ENCODE measurements around the gene TTC17. TPM values are rescaled to one million over a fixed set of nuclear protein-coding genes. Genes with fewer than 3 reads are reported as not detected.
"Not testable (repeated sequence)": the region's sequence is repeated elsewhere in the genome, so short reads cannot be mapped to it uniquely, and the experiment has no call there.

The TTC17 gene
- 40.9 TPM for total RNA-seq
- polyA plus RNA-seq, result 67.4 TPM
- long read RNA-seq, donor 1, result 0 reads
- long read RNA-seq, donor 2, result 0 reads
- long read RNA-seq, donor 3, transcript TTC17-202 (20 exons, 3,648 nt), result major isoform, 5 of 55 reads
- long read RNA-seq, donor 3, partial matches to known transcripts, result 41 of 55 reads
- long read RNA-seq, donor 3, other reads (novel, unspliced or antisense), result 5 of 55 reads
- long read RNA-seq, donor 4, partial matches to known transcripts, result 19 of 20 reads
- long read RNA-seq, donor 4, other reads (novel, unspliced or antisense), result 0 of 20 reads
- long read RNA-seq, donor 5, partial matches to known transcripts, result 71 of 87 reads
- long read RNA-seq, donor 5, other reads (novel, unspliced or antisense), result 7 of 87 reads
- long read RNA-seq, donor 6, partial matches to known transcripts, result 6 of 9 reads
- long read RNA-seq, donor 6, other reads (novel, unspliced or antisense), result 0 of 9 reads
- long read RNA-seq, donor 7, partial matches to known transcripts, result 0 of 3 reads
- long read RNA-seq, donor 7, other reads (novel, unspliced or antisense), result 0 of 3 reads
- long read RNA-seq, donor 8, partial matches to known transcripts, result 7 of 7 reads
- long read RNA-seq, donor 8, other reads (novel, unspliced or antisense), result 0 of 7 reads
- long read RNA-seq, donor 9, transcript TTC17-202 (20 exons, 3,648 nt), result major isoform, 6 of 19 reads
- long read RNA-seq, donor 9, partial matches to known transcripts, result 9 of 19 reads
- long read RNA-seq, donor 9, other reads (novel, unspliced or antisense), result 0 of 19 reads
- long read RNA-seq, donor 10, partial matches to known transcripts, result 13 of 16 reads
- long read RNA-seq, donor 10, other reads (novel, unspliced or antisense), result 0 of 16 reads

GRCh38 chr11:43358801-43359421 lies at the start of gene TTC17:
TTC17 (plus strand) TSS chr11:43358920; CDS start chr11:43358955, 35 bp downstream.
- DNase-seq (ENCODE audit: low read depth in 6 of 9, low spot score in 9 of 9), result peak; percentile 69 to 95 (median 88)
- Histone ChIP-seq H3K4me3 (ENCODE audit: low read length in 2 of 2) (peak within 1 kb of the TSS; percentile 65 to 82), H3K9me3 (ENCODE audit: control insufficient read depth in 2 of 2, insufficient read depth in 1 of 2, low read length in 1 of 2) (no peaks in the 10 kb centered on the region), H3K27ac (ENCODE audit: low read depth in 1 of 2, low read length in 1 of 2) (peak within 1 kb of the TSS; percentile 70 to 84), H3K36me3 (ENCODE audit: control insufficient read depth in 2 of 2, insufficient read depth in 2 of 2, low read length in 1 of 2) (no peaks in the 10 kb centered on the region), H3K27me3 (ENCODE audit: control insufficient read depth in 2 of 2, insufficient read depth in 1 of 2, low read length in 1 of 2) (no peaks in the 10 kb centered on the region), H3K4me1 (ENCODE audit: control insufficient read depth in 2 of 2, insufficient read depth in 2 of 2, low read length in 2 of 2) (peaks cover 3 to 10% of the 10 kb centered on the region in 2 donors)
- under 1% methylated on average over 58 of the region's 58 CpGs for WGBS

GRCh38 chr11:43311791-43312607 lies 46.7 kb upstream of the TTC17 start, which contains the start of gene API5:
API5 (plus strand) TSS chr11:43311996; CDS start chr11:43312128, 132 bp downstream.
- WGBS, result under 1% methylated on average over 60 of the region's 60 CpGs
- no peaks in the 10 kb centered on the region for H3K27me3 ChIP-seq (ENCODE audit: control insufficient read depth in 2 of 2, insufficient read depth in 1 of 2, low read length in 1 of 2)
- peak within 1 kb of the TSS; percentile 85 to 89 for H3K27ac ChIP-seq (ENCODE audit: low read depth in 1 of 2, low read length in 1 of 2)
- peak; percentile 89 to 97 (median 92) for DNase-seq (ENCODE audit: low read depth in 6 of 9, low spot score in 9 of 9)
- no peaks in the 10 kb centered on the region for H3K9me3 ChIP-seq (ENCODE audit: control insufficient read depth in 2 of 2, insufficient read depth in 1 of 2, low read length in 1 of 2)
- peak within 1 kb of the TSS; percentile 64 to 71 for H3K4me3 ChIP-seq (ENCODE audit: low read length in 2 of 2)
- H3K4me1 ChIP-seq (ENCODE audit: control insufficient read depth in 2 of 2, insufficient read depth in 2 of 2, low read length in 2 of 2), result peaks cover 3 to 16% of the 10 kb centered on the region in 2 donors
- no peaks in the 10 kb centered on the region for H3K36me3 ChIP-seq (ENCODE audit: control insufficient read depth in 2 of 2, insufficient read depth in 2 of 2, low read length in 1 of 2)

DNA sequence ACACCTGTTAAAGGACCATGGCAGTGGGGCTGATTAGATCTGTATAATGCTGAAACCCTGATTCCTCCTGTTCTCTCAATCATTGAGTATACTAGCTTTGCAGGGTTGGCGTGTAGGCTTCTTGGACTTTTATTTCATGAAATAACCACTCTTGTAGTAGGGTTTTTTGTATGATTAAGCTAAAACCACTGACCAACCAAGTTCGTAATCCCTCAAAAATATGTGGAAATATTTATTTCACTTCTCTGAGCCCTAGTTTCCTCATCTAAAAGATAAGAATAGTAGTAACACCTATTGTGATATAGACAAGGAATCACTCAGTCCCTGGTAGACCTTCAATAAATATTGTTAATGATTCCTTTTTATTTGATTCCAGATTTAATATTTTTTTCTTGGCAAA lies 42.8 kb upstream of the TTC17 start:
- Histone ChIP-seq H3K9me3 (ENCODE audit: control insufficient read depth in 2 of 2, insufficient read depth in 1 of 2, low read length in 1 of 2) (no peaks in the 10 kb centered on the region), H3K36me3 (ENCODE audit: control insufficient read depth in 2 of 2, insufficient read depth in 2 of 2, low read length in 1 of 2) (peaks cover 3 to 12% of the 10 kb centered on the region in 2 donors), H3K27ac (ENCODE audit: low read depth in 1 of 2, low read length in 1 of 2) (no peak overlapping the region), H3K27me3 (ENCODE audit: control insufficient read depth in 2 of 2, insufficient read depth in 1 of 2, low read length in 1 of 2) (no peaks in the 10 kb centered on the region), H3K4me3 (ENCODE audit: low read length in 2 of 2) (no peak overlapping the region), H3K4me1 (ENCODE audit: control insufficient read depth in 2 of 2, insufficient read depth in 2 of 2, low read length in 2 of 2) (peaks cover 3 to 16% of the 10 kb centered on the region in 2 donors)
- no peak for DNase-seq (ENCODE audit: low read depth in 6 of 9, low spot score in 9 of 9)
- WGBS, result 97% methylated on average over 2 of the region's 2 CpGs

GRCh38 chr11:43316451-43316850 lies 42.3 kb upstream of the TTC17 start:
- Histone ChIP-seq H3K27ac (ENCODE audit: low read depth in 1 of 2, low read length in 1 of 2) (no peak overlapping the region), H3K36me3 (ENCODE audit: control insufficient read depth in 2 of 2, insufficient read depth in 2 of 2, low read length in 1 of 2) (peaks cover 3 to 14% of the 10 kb centered on the region in 2 donors), H3K4me3 (ENCODE audit: low read length in 2 of 2) (no peak overlapping the region), H3K27me3 (ENCODE audit: control insufficient read depth in 2 of 2, insufficient read depth in 1 of 2, low read length in 1 of 2) (no peaks in the 10 kb centered on the region), H3K9me3 (ENCODE audit: control insufficient read depth in 2 of 2, insufficient read depth in 1 of 2, low read length in 1 of 2) (no peaks in the 10 kb centered on the region), H3K4me1 (ENCODE audit: control insufficient read depth in 2 of 2, insufficient read depth in 2 of 2, low read length in 2 of 2) (peaks cover 3 to 14% of the 10 kb centered on the region in 2 donors)
- DNase-seq (ENCODE audit: low read depth in 6 of 9, low spot score in 9 of 9), result peak in 3 of 9 donors; percentile 8 to 22 (median 12)
- WGBS, result 71% methylated on average over 6 of the region's 6 CpGs

GRCh38 chr11:43327987-43328386 lies 30.7 kb upstream of the TTC17 start:
- H3K9me3 ChIP-seq (ENCODE audit: control insufficient read depth in 2 of 2, insufficient read depth in 1 of 2, low read length in 1 of 2), result no peaks in the 10 kb centered on the region
- WGBS, result 96% methylated on average over 2 of the region's 2 CpGs
- DNase-seq (ENCODE audit: low read depth in 6 of 9, low spot score in 9 of 9), result no peak

GRCh38 chr11:43328482-43328881 lies 30.2 kb upstream of the TTC17 start:
- Histone ChIP-seq H3K27me3 (ENCODE audit: control insufficient read depth in 2 of 2, insufficient read depth in 1 of 2, low read length in 1 of 2) (no peaks in the 10 kb centered on the region), H3K4me3 (ENCODE audit: low read length in 2 of 2) (no peak overlapping the region), H3K9me3 (ENCODE audit: control insufficient read depth in 2 of 2, insufficient read depth in 1 of 2, low read length in 1 of 2) (no peaks in the 10 kb centered on the region), H3K4me1 (ENCODE audit: control insufficient read depth in 2 of 2, insufficient read depth in 2 of 2, low read length in 2 of 2) (no peaks in the 10 kb centered on the region), H3K27ac (ENCODE audit: low read depth in 1 of 2, low read length in 1 of 2) (no peak overlapping the region), H3K36me3 (ENCODE audit: control insufficient read depth in 2 of 2, insufficient read depth in 2 of 2, low read length in 1 of 2) (peaks cover 36 to 90% of the 10 kb centered on the region in 2 donors)
- WGBS, result 97% methylated on average over 2 of the region's 2 CpGs
- no peak for DNase-seq (ENCODE audit: low read depth in 6 of 9, low spot score in 9 of 9)

More at GRCh38 chr11:43327987-43328386, 30.7 kb upstream of the TTC17 start:
- H3K36me3 ChIP-seq (ENCODE audit: control insufficient read depth in 2 of 2, insufficient read depth in 2 of 2, low read length in 1 of 2), result peaks cover 38 to 91% of the 10 kb centered on the region in 2 donors
- no peak overlapping the region for H3K4me3 ChIP-seq (ENCODE audit: low read length in 2 of 2)
- H3K4me1 ChIP-seq (ENCODE audit: control insufficient read depth in 2 of 2, insufficient read depth in 2 of 2, low read length in 2 of 2), result no peaks in the 10 kb centered on the region
- no peak overlapping the region for H3K27ac ChIP-seq (ENCODE audit: low read depth in 1 of 2, low read length in 1 of 2)
- H3K27me3 ChIP-seq (ENCODE audit: control insufficient read depth in 2 of 2, insufficient read depth in 1 of 2, low read length in 1 of 2), result no peaks in the 10 kb centered on the region

GRCh38 chr11:43341159-43341558 lies 17.6 kb upstream of the TTC17 start:
- H3K4me3 ChIP-seq (ENCODE audit: low read length in 2 of 2), result no peak overlapping the region
- no peak for DNase-seq (ENCODE audit: low read depth in 6 of 9, low spot score in 9 of 9)
- no peaks in the 10 kb centered on the region for H3K9me3 ChIP-seq (ENCODE audit: control insufficient read depth in 2 of 2, insufficient read depth in 1 of 2, low read length in 1 of 2)
- no peak overlapping the region for H3K27ac ChIP-seq (ENCODE audit: low read depth in 1 of 2, low read length in 1 of 2)
- no peaks in the 10 kb centered on the region for H3K4me1 ChIP-seq (ENCODE audit: control insufficient read depth in 2 of 2, insufficient read depth in 2 of 2, low read length in 2 of 2)
- peaks cover 10 to 40% of the 10 kb centered on the region in 2 donors for H3K36me3 ChIP-seq (ENCODE audit: control insufficient read depth in 2 of 2, insufficient read depth in 2 of 2, low read length in 1 of 2)
- H3K27me3 ChIP-seq (ENCODE audit: control insufficient read depth in 2 of 2, insufficient read depth in 1 of 2, low read length in 1 of 2), result no peaks in the 10 kb centered on the region

- not testable (repeated sequence) for H3K27ac ChIP-seq (ENCODE audit: low read depth in 1 of 2, low read length in 1 of 2); DNase-seq (ENCODE audit: low read depth in 6 of 9, low spot score in 9 of 9)
- 68% methylated on average over 3 of the region's 17 CpGs for WGBS
These were observed 7.3 kb upstream of the TTC17 start for GRCh38 chr11:43351426-43351825.

More at GRCh38 chr11:43351426-43351825, 7.3 kb upstream of the TTC17 start:
- H3K36me3 ChIP-seq (ENCODE audit: control insufficient read depth in 2 of 2, insufficient read depth in 2 of 2, low read length in 1 of 2); H3K4me3 ChIP-seq (ENCODE audit: low read length in 2 of 2); H3K9me3 ChIP-seq (ENCODE audit: control insufficient read depth in 2 of 2, insufficient read depth in 1 of 2, low read length in 1 of 2); H3K27me3 ChIP-seq (ENCODE audit: control insufficient read depth in 2 of 2, insufficient read depth in 1 of 2, low read length in 1 of 2); H3K4me1 ChIP-seq (ENCODE audit: control insufficient read depth in 2 of 2, insufficient read depth in 2 of 2, low read length in 2 of 2): not testable (repeated sequence)

All from thymus (tissue), 14 donors.